ENCODE results near the gene FHIT.

Gene FHIT

GRCh38 chr3:60652829-60653228 lies 598.4 kb downstream of the FHIT start:
- DNase-seq (ENCODE audit: extremely low read depth in 1 of 2, low read depth in 1 of 2): no peak

- DNase-seq (ENCODE audit: extremely low read depth in 1 of 2, low read depth in 1 of 2): no peak
These were observed 599.5 kb downstream of the FHIT start for GRCh38 chr3:60651799-60652198.

DNA sequence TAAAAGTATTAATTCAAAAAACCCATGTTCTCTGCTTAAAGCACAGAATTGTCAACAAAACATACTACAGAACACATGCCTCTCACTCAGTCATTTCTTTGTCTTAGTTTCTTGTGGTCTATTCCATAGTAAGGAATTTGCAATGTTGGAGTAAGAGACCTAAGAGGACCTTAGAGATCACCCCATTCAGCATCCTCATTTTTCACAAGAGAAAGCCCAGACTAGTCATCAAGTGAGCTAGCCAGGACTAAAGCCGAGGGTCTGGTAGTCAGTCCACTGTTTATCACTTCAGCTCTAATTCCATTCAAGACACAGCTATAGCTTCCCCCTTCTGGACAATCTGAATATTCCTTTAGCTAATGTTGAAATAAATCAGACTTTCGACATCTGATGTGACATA lies 601.1 kb downstream of the FHIT start:
- DNase-seq (ENCODE audit: extremely low read depth in 1 of 2, low read depth in 1 of 2): no peak

DNA sequence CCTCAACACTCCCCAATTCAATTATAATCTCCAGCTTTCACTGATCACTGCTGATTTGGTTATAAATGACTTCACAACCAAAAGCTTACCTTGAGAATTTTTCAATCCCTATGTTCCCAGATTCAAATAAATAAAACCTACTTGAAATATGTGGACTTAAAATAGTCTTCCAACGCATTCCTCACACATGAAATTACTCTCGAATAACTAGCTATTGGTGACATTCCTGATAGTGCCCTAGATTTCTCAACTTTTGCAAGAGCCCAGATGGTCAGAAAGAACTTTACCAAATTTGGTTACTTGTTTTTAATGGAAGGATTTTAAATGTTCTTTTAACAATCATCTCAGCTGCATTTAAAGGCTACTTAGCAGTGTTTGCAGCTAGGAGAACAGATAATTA lies 605.5 kb downstream of the FHIT start:
- no peak for DNase-seq (ENCODE audit: extremely low read depth in 1 of 2, low read depth in 1 of 2)

- DNase-seq (ENCODE audit: extremely low read depth in 1 of 2, low read depth in 1 of 2): no peak
These were observed 607.4 kb downstream of the FHIT start for GRCh38 chr3:60643831-60644230.

- no peak for DNase-seq (ENCODE audit: extremely low read depth in 1 of 2, low read depth in 1 of 2)
These were observed 609.9 kb downstream of the FHIT start for GRCh38 chr3:60641354-60641753.

DNA sequence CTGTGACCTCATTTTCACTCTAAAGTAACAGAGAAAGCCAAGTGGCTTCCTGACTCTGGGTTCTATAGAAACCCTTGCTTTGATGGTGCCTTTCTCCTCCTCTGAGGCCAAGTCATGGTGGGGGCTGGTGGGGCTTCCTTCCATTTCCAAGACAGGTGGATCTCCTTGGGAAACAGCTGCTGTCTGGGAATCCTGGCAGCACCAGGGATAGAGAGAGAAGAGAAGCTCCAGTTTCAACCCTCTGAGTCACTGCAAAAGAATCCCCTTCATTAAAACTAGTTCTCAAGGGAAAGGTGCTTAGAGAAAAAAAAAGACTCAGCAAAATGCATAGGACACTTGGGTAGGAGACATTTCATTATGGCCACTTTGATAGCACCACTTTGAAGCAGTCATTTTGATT lies 614.4 kb downstream of the FHIT start:
- DNase-seq (ENCODE audit: extremely low read depth in 1 of 2, low read depth in 1 of 2): no peak

GRCh38 chr3:60633644-60634043 lies 617.6 kb downstream of the FHIT start:
- DNase-seq (ENCODE audit: extremely low read depth in 1 of 2, low read depth in 1 of 2): no peak

GRCh38 chr3:60631509-60631908 lies 619.7 kb downstream of the FHIT start:
- no peak for DNase-seq (ENCODE audit: extremely low read depth in 1 of 2, low read depth in 1 of 2)

DNA sequence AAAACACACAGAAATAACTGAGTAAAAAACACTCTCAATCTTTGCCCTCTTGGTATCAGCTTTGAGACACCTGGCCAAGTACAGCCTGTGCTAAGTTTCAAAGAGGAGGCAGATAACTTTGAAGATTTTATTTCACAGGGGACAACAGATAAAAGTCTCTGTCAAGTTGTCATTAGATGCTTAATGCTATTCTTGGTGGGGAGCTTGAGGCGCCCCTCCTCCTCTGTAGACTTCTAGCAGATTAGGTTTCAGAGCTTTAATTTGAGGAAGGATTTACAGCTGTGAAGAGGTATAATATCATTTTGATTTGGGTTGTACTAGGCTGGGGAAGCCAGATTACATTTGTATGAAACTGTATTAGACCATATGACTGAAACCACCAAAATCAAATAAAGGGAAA lies 620.3 kb downstream of the FHIT start:
- DNase-seq (ENCODE audit: extremely low read depth in 1 of 2, low read depth in 1 of 2): no peak

- no peak for DNase-seq (ENCODE audit: extremely low read depth in 1 of 2, low read depth in 1 of 2)
These were observed 621.4 kb downstream of the FHIT start for GRCh38 chr3:60629816-60630215.

GRCh38 chr3:60622349-60622748 lies 628.9 kb downstream of the FHIT start:
- DNase-seq (ENCODE audit: extremely low read depth in 1 of 2, low read depth in 1 of 2): no peak

- DNase-seq (ENCODE audit: extremely low read depth in 1 of 2, low read depth in 1 of 2): no peak
These were observed 634.1 kb downstream of the FHIT start for GRCh38 chr3:60617188-60617587.

- DNase-seq (ENCODE audit: extremely low read depth in 1 of 2, low read depth in 1 of 2): no peak
These were observed 637.4 kb downstream of the FHIT start for GRCh38 chr3:60613769-60614303.

GRCh38 chr3:60610441-60611112 lies 640.7 kb downstream of the FHIT start:
- DNase-seq (ENCODE audit: extremely low read depth in 1 of 2, low read depth in 1 of 2): no peak

- DNase-seq (ENCODE audit: extremely low read depth in 1 of 2, low read depth in 1 of 2): no peak
These were observed 641.8 kb downstream of the FHIT start for GRCh38 chr3:60609446-60609845.

DNA sequence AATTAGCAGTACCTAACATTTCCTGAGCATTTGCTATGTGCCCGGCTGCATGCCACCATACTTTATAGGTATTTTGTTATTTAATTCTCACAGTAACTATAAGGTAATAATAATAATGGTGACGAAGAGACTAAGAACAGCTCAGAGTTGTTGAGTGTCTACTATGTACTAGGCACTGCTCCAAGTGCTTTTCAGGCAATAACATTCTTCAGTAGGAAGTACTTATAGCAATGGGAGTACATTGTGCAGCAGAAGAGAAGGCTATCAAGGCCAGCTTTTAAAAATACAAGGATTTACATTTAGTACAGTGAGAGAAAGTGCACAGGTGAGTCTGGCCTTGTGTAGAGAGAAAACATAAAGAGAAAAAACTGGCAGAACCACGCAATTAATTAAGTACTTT lies 647.4 kb downstream of the FHIT start:
- no peak for DNase-seq (ENCODE audit: extremely low read depth in 1 of 2, low read depth in 1 of 2)

GRCh38 chr3:60600848-60601247 lies 650.4 kb downstream of the FHIT start:
- DNase-seq (ENCODE audit: extremely low read depth in 1 of 2, low read depth in 1 of 2): no peak

DNA sequence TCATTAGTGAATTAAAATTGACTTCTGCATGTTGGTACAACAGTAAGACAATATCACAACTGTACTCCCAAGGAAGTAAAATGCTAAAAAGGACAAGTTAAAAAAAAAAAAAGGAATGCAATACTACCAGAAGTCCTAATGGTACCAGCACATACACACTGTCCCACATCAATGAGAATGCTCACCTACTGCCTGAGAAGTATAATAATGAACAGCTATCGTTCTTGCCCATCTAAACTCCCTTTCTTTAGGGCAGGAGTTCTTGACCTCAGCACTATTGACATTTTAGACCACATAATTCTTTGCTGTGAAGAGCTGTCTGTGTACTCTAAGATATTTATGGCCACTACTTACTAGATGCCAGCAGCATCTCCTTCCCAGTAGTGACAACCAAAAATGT lies 651.7 kb downstream of the FHIT start:
- no peak for DNase-seq (ENCODE audit: extremely low read depth in 1 of 2, low read depth in 1 of 2)

DNA sequence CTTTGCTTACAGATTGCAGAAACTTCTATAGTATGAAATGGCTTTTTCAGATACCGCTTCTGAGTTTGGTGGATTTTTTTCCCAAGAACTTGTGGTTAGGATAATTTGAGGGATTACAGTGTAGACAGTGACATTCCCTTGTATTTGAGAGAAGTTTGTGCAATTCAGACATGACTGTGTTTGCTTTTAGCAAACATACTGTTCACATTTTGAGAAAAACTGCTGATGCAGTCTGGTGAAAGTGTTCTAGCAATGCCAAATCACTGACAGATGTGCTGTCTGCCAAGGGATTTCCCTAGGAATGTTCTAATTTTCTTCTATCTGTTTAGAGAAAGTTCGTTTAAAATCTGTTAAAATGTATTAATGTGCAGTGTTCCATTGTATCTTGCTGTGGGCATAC lies 652.6 kb downstream of the FHIT start:
- no peak for DNase-seq (ENCODE audit: extremely low read depth in 1 of 2, low read depth in 1 of 2)

DNA sequence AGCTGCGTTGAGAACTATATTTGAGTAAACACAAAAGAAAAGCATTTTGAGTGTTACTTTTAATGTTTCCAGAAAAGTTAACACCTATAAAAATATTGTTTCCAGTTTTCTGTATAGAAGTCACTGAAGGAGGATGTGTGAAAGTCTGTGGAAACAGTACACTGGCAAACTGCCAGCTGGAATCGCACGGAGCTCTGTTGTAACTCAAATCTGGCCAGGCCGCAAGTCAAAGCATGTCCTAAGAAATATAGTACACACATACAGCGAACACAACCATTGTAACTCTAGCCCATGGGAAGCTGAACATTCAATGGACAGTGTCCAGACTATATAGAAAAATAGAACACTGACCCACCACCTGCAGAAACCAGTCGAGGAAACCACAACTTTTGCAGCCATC lies 657.2 kb downstream of the FHIT start:
- no peak for DNase-seq (ENCODE audit: extremely low read depth in 1 of 2, low read depth in 1 of 2)

DNA sequence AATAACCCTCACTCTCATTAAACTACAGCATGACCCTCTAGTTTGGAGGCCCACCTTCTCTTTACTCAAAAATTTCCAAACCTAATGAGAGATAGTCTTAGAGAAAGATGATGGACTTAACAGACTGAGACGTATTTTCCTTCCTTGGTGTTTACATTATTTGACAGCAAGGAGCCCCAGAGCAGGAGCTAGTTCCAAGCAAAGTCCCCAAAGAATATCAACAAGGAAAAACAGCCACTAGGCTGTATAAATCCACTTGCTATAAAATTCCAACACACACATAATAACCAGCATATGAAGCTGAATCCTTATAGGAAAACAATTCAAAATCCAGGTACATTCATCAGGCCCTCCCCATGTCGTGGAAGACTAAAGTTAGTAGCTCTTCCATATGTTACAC lies 660.0 kb downstream of the FHIT start:
- no peak for DNase-seq (ENCODE audit: extremely low read depth in 1 of 2, low read depth in 1 of 2)

DNA sequence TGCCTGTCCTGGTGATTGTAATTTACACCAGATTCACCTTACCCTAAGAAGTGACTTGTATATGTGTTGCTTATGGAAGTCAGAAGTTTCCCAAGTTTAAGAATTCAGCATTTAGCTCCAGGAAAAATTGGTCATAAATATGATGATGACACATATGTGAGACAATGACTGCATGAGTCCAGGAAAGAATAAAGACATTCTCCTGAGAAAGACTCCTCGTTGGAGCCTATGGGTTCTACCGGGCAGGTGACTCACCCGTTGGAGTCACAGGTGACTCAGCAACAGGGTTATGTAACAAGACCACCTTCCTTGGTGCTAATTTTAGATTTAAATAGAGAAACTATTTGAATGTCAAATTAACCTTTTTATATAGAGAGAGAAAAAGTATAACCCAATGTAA lies 662.4 kb downstream of the FHIT start:
- DNase-seq (ENCODE audit: extremely low read depth in 1 of 2, low read depth in 1 of 2): no peak

Data from stimulated activated CD8-positive, alpha-beta memory T cell treated with anti-CD3 and anti-CD28 coated beads, Interleukin-7, amount 100 ng/mL, for 48 hours (primary cell).